GM10266 (cell line): ENCODE measurements around the gene PPARG.
"Not testable (repeated sequence)": the region's sequence is repeated elsewhere in the genome, so short reads cannot be mapped to it uniquely, and the experiment has no call there.

Experiments
- DNase-seq: peaks from one replicate; pipeline ENCODE4 v3.0.0; 2012; ENCODE audit errors: extremely low spot score
- TF ChIP-seq, protein P1 (sequence below): IDR thresholded peaks from 2 replicates; pipeline ENCODE4 v1.5.1; 2012; ENCODE audit warnings: mild to moderate bottlenecking, low read depth; ENCODE audit not compliant: control insufficient read depth, insufficient read depth; ENCODE audit errors: missing control alignments

The PPARG gene

DNA sequence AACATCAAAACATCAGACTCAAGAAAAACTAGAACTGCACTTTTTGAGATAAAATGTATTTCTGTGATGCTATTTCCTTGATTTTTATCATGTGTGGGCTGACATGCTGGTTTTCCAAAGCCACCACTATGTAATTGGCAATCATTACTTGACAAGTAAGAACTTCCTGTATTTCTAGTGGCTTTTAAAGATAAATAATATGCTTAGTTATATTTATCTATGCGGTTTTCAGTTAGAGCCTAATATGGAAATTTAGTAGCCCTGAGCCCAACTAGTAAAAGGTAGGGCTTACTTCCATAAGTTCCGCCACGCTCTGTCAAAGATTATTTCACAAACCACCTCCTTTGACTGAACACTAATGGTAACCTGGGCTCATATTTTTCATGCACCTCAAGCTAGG is 91.6 kb downstream of the PPARG start:
- no peak for DNase-seq
- TF ChIP-seq, protein P1, sequence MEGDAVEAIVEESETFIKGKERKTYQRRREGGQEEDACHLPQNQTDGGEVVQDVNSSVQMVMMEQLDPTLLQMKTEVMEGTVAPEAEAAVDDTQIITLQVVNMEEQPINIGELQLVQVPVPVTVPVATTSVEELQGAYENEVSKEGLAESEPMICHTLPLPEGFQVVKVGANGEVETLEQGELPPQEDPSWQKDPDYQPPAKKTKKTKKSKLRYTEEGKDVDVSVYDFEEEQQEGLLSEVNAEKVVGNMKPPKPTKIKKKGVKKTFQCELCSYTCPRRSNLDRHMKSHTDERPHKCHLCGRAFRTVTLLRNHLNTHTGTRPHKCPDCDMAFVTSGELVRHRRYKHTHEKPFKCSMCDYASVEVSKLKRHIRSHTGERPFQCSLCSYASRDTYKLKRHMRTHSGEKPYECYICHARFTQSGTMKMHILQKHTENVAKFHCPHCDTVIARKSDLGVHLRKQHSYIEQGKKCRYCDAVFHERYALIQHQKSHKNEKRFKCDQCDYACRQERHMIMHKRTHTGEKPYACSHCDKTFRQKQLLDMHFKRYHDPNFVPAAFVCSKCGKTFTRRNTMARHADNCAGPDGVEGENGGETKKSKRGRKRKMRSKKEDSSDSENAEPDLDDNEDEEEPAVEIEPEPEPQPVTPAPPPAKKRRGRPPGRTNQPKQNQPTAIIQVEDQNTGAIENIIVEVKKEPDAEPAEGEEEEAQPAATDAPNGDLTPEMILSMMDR = no peak

DNA sequence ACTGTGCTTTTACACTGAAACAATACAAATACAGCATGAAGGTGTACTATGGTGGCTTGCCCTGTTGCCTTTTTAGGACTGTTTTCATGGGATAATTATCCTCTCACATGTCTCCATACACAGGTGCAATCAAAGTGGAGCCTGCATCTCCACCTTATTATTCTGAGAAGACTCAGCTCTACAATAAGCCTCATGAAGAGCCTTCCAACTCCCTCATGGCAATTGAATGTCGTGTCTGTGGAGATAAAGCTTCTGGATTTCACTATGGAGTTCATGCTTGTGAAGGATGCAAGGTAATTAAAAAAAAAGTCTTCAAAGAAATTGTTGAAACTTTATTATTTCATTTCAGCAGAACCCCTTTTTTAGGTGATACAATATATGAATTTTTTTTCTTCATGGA is 92.3 kb downstream of the PPARG start:
- DNase-seq = no peak
- TF ChIP-seq, protein P1 = no peak

DNA sequence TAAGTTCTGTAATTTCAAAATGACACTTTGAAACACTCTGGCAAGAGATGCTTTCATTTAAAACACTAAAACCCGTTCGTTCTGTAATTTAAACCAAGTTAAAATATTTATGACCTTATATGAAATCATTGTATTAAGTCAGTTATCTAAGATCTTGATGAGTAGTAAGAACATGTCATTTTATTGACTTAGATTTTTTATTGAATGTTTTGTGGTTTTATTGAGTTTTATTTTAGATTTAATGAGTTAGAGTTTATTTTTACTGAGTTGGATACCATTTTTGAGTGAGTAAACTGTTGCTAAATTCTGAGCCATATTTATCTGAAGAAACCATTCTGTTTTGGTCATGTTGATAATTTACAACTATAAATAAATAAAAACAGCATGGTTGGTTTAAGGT is 94.3 kb downstream of the PPARG start:
- DNase-seq = no peak
- TF ChIP-seq, protein P1 = no peak

DNA sequence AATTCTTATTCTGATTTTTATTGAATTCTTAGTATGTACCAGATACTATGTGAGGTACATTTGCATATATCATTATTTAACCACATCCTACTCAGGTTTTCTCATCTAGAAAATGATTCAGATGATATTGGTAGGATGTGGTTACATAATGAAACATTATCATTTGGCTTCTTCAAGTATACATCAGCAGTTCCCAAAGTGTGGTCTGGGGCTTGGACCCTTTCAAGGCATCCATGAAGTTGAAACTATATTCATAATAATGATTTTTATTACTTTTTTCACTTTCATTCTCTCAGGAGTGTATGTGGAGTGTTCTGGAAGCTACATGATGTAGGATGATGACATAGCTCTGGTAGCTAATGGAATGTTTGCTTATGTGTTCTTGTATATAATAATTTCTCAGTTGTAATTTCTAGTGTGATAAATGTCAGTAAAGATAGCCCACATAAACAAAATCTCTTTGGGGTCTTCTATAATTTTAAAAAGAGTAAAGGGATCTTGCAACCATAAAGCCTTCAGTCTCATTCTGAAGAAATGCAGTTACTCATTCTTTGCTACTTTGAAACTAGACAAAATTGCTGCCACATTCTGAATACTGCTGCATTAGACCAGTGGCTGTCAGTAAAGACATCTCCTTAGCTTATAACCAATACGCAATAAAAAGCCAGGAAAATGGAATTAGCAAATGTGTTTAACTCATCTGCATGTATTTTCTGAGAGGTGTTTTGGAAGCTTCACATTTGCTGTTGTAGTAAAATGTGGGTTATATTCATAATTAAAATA is 95.8 kb downstream of the PPARG start:
- DNase-seq = no peak
- TF ChIP-seq, protein P1 = no peak

DNA sequence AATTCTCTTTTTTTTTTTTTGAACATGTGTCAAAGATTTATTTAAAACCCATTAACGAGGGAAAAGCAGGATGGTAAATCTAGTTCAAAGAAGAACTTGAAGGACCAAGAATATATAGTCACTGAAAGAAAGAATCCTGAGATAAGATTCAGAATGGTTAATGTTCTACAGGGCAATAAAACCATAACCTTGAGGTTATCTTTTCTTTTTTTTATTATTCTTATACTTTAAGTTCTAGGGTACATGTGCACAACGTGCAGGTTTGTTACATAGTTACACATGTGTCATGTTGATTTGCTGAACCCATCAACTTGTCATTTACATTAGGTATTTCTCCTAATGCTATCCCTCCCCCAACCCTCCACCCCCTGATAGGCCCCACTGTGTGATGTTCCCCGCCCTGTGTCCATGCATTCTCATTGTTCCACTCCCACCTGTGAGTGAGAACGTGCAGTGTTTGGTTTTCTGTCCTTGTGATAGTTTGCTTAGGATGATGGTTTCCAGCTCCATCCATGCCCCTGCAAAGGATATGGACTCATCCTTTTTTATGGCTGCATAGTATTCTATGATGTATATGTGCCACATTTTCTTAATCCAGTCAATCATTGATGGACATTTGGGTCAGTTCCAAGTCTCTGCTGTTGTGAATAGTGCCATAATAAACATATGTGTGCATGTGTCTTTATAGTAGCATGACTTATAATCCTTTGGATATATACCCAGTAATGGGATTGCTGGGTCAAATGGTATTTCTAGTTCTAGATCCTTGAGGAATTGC is 97.8 kb downstream of the PPARG start:
- not testable (repeated sequence) for DNase-seq

DNA sequence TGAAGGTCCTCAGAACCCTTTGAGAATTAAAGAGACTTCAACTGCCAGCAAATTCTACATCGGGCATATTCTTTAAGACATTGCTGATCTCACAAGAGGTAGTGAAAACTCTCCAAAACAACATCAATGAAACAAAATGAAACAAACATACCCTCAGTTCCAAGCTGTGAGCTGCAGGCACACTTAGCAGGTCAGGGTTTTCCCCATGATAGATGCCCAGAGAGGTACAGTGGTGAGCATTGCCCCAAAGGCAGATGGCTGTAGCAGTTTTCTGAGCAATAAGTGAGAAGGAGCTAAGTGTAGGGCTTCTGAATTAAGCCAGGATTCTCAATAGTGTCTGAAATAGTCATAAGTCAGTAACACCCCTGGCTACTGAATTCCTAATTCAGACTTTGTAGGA is 99.3 kb downstream of the PPARG start:
- DNase-seq = no peak
- TF ChIP-seq, protein P1 = no peak

DNA sequence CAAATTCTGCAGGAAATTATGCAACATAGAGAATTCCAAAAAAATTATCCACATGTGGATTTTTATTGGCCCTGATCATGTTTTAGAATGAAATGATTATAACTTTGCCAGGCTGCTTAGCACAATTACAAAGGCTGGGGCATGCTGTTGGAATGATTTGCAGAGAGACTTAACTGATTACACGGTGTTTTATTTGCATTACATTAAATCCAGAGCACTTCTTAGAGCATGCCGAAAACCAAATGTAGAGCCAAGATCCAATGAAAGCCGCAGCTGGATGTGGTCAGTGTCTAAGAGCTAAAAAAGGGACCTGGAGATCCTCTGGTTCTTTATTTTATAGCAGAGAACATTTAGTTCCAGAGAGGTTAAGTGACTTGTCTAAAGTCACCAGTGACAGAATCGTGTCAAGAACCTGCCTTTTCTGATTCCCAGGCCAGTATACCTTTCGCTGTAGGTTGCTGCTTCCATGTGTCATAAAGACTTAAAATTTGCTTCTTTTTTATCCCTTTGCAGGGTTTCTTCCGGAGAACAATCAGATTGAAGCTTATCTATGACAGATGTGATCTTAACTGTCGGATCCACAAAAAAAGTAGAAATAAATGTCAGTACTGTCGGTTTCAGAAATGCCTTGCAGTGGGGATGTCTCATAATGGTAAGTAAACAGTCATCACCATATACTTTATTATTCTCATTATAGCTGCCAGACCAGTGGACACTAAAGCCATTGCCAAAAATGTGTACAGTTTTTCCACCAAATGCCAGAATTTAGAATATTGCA is 103.4 kb downstream of the PPARG start:
- TF ChIP-seq, protein P1 = no peak
- DNase-seq = no peak
